ENCODE data around the gene CCL7.

- no peak for TF ChIP-seq POLR2A (IDR thresholded peaks at IDR 0.05; ENCODE audit: low read length)
- TF ChIP-seq GATA1 (IDR thresholded peaks at IDR 0.05; ENCODE audit: low read depth, low read length) = no peak
Observed at GRCh38 chr17:34257299-34257985, 12.6 kb upstream of the CCL7 start.

All from erythroblast (primary cell).